ENCODE measurements around the gene GPR25. TPM values are rescaled to one million over a fixed set of nuclear protein-coding genes. Genes with fewer than 3 reads are reported as not detected.

Gene GPR25
- total RNA-seq, 1 experiment from 2014 or later = not detected

DNA sequence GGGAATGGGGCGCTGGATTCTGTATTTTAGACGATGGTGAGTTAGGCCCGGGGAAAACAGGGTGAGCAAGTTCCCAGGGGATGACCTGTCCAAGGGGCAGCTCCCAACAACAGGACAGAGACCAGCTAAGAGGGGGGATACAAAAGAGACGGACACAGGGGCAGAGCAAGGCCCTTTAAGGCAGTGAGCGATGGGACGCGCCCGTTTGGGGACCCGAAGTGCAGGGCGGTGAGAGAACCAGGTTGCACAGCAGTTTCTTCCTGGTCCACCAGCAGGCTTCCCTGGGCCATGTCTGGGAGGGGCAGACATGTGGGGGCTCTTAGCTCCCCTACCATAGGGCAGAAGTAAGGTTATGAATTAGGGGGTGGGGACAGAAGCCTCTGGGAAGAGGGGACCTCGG lies 43.9 kb downstream of the GPR25 start:
- H2AFZ ChIP-seq (ENCODE audit: low read length) = no peak overlapping the region
- no peak overlapping the region for H3K27ac ChIP-seq (ENCODE audit: low read length)
- DNase-seq = no peak
- H3K4me3 ChIP-seq (ENCODE audit: low read length) = no peak overlapping the region
- no peaks in the 10 kb centered on the region for H3K9me3 ChIP-seq (ENCODE audit: low read length)
- no peaks in the 10 kb centered on the region for H4K20me1 ChIP-seq (ENCODE audit: insufficient read depth, low read depth, low read length)
- no peaks in the 10 kb centered on the region for H3K9me2 ChIP-seq (replicated peaks; ENCODE audit: insufficient read depth, low read length)
- no peaks in the 10 kb centered on the region for H3K27me3 ChIP-seq (ENCODE audit: low read length)
- H3K9ac ChIP-seq (ENCODE audit: low read length) = no peak overlapping the region
- no peak overlapping the region for H3K4me2 ChIP-seq (ENCODE audit: low read depth, low read length, poor library complexity, severe bottlenecking)
- no peaks in the 10 kb centered on the region for H3K79me2 ChIP-seq (ENCODE audit: low read length)
- no peaks in the 10 kb centered on the region for H3K36me3 ChIP-seq (ENCODE audit: insufficient read depth, low read length)
- H3K4me1 ChIP-seq (ENCODE audit: low read length) = no peaks in the 10 kb centered on the region

DNA sequence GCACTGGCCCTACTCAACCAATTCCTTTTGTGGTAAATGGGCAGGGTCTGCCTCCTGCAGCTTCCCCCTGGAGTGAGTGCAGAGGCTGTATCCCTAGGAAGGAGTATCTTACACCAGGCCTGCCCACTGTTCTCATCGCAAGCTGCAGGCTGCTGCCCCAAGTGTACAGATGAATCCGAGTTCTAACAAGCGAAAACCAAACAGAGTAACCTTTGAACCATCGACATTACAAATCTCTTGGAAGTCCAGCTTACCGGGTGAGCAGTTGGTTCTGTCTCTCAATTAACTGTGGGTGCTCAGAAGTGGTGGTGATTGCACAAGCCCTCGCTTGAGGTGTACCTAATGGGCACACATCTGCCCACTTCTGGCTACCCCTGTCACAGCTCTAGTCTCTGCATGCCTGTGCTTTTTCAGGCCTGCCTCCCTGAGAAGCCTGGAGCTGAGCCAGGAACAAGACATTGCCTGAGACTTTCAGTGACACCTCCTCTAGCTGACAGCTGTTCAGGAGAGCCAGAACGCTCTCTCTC lies 44.6 kb downstream of the GPR25 start:
- DNase-seq = no peak
- H3K4me3 ChIP-seq (ENCODE audit: low read length) = no peak overlapping the region
- H3K79me2 ChIP-seq (ENCODE audit: low read length) = no peaks in the 10 kb centered on the region
- no peaks in the 10 kb centered on the region for H3K9me3 ChIP-seq (ENCODE audit: low read length)
- H3K4me2 ChIP-seq (ENCODE audit: low read depth, low read length, poor library complexity, severe bottlenecking) = no peak overlapping the region
- H3K9me2 ChIP-seq (replicated peaks; ENCODE audit: insufficient read depth, low read length) = no peaks in the 10 kb centered on the region
- H3K36me3 ChIP-seq (ENCODE audit: insufficient read depth, low read length) = no peaks in the 10 kb centered on the region
- no peak overlapping the region for H3K9ac ChIP-seq (ENCODE audit: low read length)
- no peaks in the 10 kb centered on the region for H3K4me1 ChIP-seq (ENCODE audit: low read length)
- no peak overlapping the region for H3K27ac ChIP-seq (ENCODE audit: low read length)
- H3K27me3 ChIP-seq (ENCODE audit: low read length) = no peaks in the 10 kb centered on the region
- no peak overlapping the region for H2AFZ ChIP-seq (ENCODE audit: low read length)
- H4K20me1 ChIP-seq (ENCODE audit: insufficient read depth, low read depth, low read length) = no peaks in the 10 kb centered on the region

DNA sequence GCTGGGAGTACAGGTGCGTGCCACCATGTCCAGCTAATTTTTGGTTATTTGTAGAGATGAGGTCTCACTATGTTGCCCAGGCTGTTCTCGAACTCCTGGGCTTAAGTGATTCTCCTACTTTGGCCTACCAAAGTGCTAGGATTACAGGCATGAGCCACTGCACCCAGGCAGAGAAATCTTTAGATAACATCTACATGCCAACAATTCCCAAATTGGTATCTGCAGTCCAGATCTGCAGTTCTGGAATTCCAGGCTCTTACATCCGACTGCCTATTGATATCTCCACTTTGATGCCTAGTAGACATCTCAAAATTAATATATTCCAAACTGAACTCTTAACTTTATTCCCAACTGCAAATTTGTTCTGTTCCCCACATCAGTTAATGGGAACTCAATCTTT lies 45.2 kb downstream of the GPR25 start:
- no peaks in the 10 kb centered on the region for H3K27me3 ChIP-seq (ENCODE audit: low read length)
- no peak overlapping the region for H3K9ac ChIP-seq (ENCODE audit: low read length)
- H3K4me1 ChIP-seq (ENCODE audit: low read length) = no peaks in the 10 kb centered on the region
- no peaks in the 10 kb centered on the region for H4K20me1 ChIP-seq (ENCODE audit: insufficient read depth, low read depth, low read length)
- H3K9me2 ChIP-seq (replicated peaks; ENCODE audit: insufficient read depth, low read length) = no peaks in the 10 kb centered on the region
- no peak for DNase-seq
- H2AFZ ChIP-seq (ENCODE audit: low read length) = no peak overlapping the region
- no peaks in the 10 kb centered on the region for H3K36me3 ChIP-seq (ENCODE audit: insufficient read depth, low read length)
- H3K27ac ChIP-seq (ENCODE audit: low read length) = no peak overlapping the region
- H3K9me3 ChIP-seq (ENCODE audit: low read length) = no peaks in the 10 kb centered on the region
- no peak overlapping the region for H3K4me3 ChIP-seq (ENCODE audit: low read length)
- H3K4me2 ChIP-seq (ENCODE audit: low read depth, low read length, poor library complexity, severe bottlenecking) = no peak overlapping the region
- no peaks in the 10 kb centered on the region for H3K79me2 ChIP-seq (ENCODE audit: low read length)

GRCh38 chr1:200919386-200919785 lies 46.6 kb downstream of the GPR25 start:
- no peak overlapping the region for H3K9ac ChIP-seq (ENCODE audit: low read length)
- H3K27ac ChIP-seq (ENCODE audit: low read length) = no peak overlapping the region
- no peaks in the 10 kb centered on the region for H3K4me1 ChIP-seq (ENCODE audit: low read length)
- no peak overlapping the region for H2AFZ ChIP-seq (ENCODE audit: low read length)
- H3K9me2 ChIP-seq (replicated peaks; ENCODE audit: insufficient read depth, low read length) = no peaks in the 10 kb centered on the region
- H3K36me3 ChIP-seq (ENCODE audit: insufficient read depth, low read length) = no peaks in the 10 kb centered on the region
- H3K27me3 ChIP-seq (ENCODE audit: low read length) = no peaks in the 10 kb centered on the region
- H3K79me2 ChIP-seq (ENCODE audit: low read length) = no peaks in the 10 kb centered on the region
- H3K9me3 ChIP-seq (ENCODE audit: low read length) = no peaks in the 10 kb centered on the region
- H3K4me2 ChIP-seq (ENCODE audit: low read depth, low read length, poor library complexity, severe bottlenecking) = no peak overlapping the region
- H4K20me1 ChIP-seq (ENCODE audit: insufficient read depth, low read depth, low read length) = no peaks in the 10 kb centered on the region
- no peak overlapping the region for H3K4me3 ChIP-seq (ENCODE audit: low read length)
- no peak for DNase-seq

- H3K9me3 ChIP-seq (ENCODE audit: low read length) = no peaks in the 10 kb centered on the region
- H3K36me3 ChIP-seq (ENCODE audit: insufficient read depth, low read length) = no peaks in the 10 kb centered on the region
- no peaks in the 10 kb centered on the region for H3K79me2 ChIP-seq (ENCODE audit: low read length)
- no peak for DNase-seq
- H3K4me3 ChIP-seq (ENCODE audit: low read length) = no peak overlapping the region
- H4K20me1 ChIP-seq (ENCODE audit: insufficient read depth, low read depth, low read length) = no peaks in the 10 kb centered on the region
- no peaks in the 10 kb centered on the region for H3K4me1 ChIP-seq (ENCODE audit: low read length)
- no peak overlapping the region for H2AFZ ChIP-seq (ENCODE audit: low read length)
- H3K4me2 ChIP-seq (ENCODE audit: low read depth, low read length, poor library complexity, severe bottlenecking) = no peak overlapping the region
- no peaks in the 10 kb centered on the region for H3K9me2 ChIP-seq (replicated peaks; ENCODE audit: insufficient read depth, low read length)
- H3K9ac ChIP-seq (ENCODE audit: low read length) = no peak overlapping the region
- no peaks in the 10 kb centered on the region for H3K27me3 ChIP-seq (ENCODE audit: low read length)
- no peak overlapping the region for H3K27ac ChIP-seq (ENCODE audit: low read length)
Observed at GRCh38 chr1:200921571-200922110, 48.9 kb downstream of the GPR25 start.

GRCh38 chr1:200922406-200922805 lies 49.6 kb downstream of the GPR25 start:
- Histone ChIP-seq H3K9me2 (replicated peaks; ENCODE audit: insufficient read depth, low read length) (no peaks in the 10 kb centered on the region), H3K27ac (ENCODE audit: low read length) (no peak overlapping the region), H3K4me1 (ENCODE audit: low read length) (no peaks in the 10 kb centered on the region), H3K36me3 (ENCODE audit: insufficient read depth, low read length) (no peaks in the 10 kb centered on the region), H4K20me1 (ENCODE audit: insufficient read depth, low read depth, low read length) (no peaks in the 10 kb centered on the region), H3K4me3 (ENCODE audit: low read length) (no peak overlapping the region), H3K9me3 (ENCODE audit: low read length) (no peaks in the 10 kb centered on the region), H2AFZ (ENCODE audit: low read length) (no peak overlapping the region), H3K9ac (ENCODE audit: low read length) (no peak overlapping the region), H3K79me2 (ENCODE audit: low read length) (no peaks in the 10 kb centered on the region), H3K4me2 (ENCODE audit: low read depth, low read length, poor library complexity, severe bottlenecking) (no peak overlapping the region), H3K27me3 (ENCODE audit: low read length) (no peaks in the 10 kb centered on the region)
- no peak for DNase-seq

- Histone ChIP-seq H3K36me3 (ENCODE audit: insufficient read depth, low read length) (no peaks in the 10 kb centered on the region), H3K9me3 (ENCODE audit: low read length) (no peaks in the 10 kb centered on the region), H2AFZ (ENCODE audit: low read length) (no peak overlapping the region), H3K4me2 (ENCODE audit: low read depth, low read length, poor library complexity, severe bottlenecking) (no peak overlapping the region), H3K4me3 (ENCODE audit: low read length) (no peak overlapping the region), H3K9me2 (replicated peaks; ENCODE audit: insufficient read depth, low read length) (no peaks in the 10 kb centered on the region), H3K4me1 (ENCODE audit: low read length) (no peaks in the 10 kb centered on the region), H3K9ac (ENCODE audit: low read length) (no peak overlapping the region), H3K27ac (ENCODE audit: low read length) (no peak overlapping the region), H3K27me3 (ENCODE audit: low read length) (no peaks in the 10 kb centered on the region), H3K79me2 (ENCODE audit: low read length) (no peaks in the 10 kb centered on the region), H4K20me1 (ENCODE audit: insufficient read depth, low read depth, low read length) (no peaks in the 10 kb centered on the region)
- DNase-seq = no peak
Observed at GRCh38 chr1:200923601-200924000, 50.8 kb downstream of the GPR25 start.
